GM19099 (cell line): ENCODE measurements around the gene CHN1.

Source experiments
- POLR2A ChIP-seq: IDR thresholded peaks from 3 replicates; pipeline ENCODE4 v1.6.1; 2011; ENCODE audit warnings: low read depth; ENCODE audit not compliant: insufficient read length; ENCODE audit errors: extremely low read depth

Gene CHN1

DNA sequence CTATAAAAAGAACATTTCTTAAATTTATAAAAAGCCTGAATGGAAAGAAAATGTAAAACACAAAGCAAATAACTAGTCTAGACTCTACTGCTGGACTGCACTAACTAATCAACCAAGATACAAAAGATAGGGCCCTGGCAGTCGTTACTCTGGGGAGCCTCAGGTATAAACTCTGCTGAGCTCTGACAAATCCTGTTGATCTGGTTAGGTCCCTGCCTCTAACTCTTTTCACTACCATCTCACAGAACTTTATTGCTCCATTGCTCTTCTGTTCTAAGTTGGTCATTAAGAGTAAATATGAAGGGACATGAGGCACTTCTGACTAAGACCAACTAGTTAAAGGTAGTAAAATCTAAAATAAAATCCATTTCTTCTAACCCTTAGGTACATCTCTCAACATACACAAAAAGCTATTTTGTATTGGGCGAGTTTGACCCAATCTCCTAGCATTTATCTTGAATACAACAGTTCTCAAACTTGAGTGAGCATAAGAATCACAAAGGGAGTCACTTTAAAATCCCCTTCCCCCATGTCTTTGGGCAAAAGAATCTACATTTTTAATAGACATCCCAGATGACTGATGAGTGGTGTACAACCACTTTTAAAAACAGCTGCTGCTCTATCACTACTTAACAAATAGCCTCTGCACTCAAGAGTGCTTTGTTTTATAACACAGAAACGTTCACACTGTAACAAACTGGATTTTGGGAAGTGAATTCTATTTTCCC lies 2.5 kb downstream of the CHN1 start:
- no peak for TF ChIP-seq POLR2A

DNA sequence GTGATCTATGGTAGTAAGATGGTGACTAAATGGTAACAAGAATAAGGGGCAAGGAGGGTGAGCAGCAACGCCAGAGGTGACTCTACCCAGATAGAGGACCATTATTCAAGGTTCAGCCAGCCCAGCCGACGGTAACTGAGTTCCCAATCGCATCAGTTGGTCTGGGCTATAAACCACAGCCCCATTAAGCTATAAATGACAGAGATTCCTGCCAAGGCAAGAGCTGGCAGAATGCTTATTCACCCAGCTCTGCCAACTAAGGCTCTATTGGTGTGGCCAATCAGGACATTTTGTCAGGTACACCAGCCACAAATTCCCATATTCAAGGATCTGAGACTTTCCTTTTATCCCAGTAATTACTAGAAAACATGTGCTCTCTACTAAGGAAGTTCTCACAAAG lies 3.6 kb downstream of the CHN1 start:
- no peak for TF ChIP-seq POLR2A

DNA sequence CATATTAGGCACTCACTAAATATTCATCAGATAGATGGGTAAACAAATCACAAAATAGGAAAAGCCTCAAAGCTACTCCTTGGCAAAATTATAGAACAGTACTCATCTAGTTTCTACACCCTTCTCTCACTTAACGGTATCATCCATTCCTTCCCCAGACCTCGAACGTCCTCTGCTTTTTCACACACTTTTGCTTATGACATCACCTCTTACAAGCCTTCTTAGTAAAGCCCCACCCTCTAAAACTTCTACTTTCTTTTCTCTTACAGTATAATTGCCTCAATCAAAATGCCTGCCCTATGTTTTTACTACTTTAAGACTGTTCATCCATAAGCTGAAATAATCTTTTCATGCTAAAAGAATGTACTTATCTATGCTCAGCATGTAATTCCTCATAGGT lies 8.1 kb downstream of the CHN1 start:
- TF ChIP-seq POLR2A, result no peak

DNA sequence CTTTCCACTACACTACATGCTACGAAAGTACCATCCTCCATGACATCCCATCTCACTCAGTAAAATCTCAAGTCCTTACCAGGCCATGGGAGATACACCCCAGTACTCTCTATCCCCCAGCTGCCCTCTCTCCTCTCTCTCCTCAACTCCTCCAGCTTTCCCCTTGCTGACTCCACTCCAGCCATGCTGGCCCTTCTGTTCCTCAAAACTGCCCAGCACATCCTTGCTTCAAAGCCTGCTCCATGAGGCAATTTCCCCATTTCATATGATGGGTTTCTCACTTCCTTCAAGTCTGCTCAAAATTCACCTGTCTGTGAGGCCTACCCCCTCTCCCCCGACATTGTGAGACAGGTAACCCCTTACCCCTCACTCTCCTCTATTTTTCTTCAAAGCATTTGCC lies 8.6 kb downstream of the CHN1 start:
- TF ChIP-seq POLR2A, result no peak

DNA sequence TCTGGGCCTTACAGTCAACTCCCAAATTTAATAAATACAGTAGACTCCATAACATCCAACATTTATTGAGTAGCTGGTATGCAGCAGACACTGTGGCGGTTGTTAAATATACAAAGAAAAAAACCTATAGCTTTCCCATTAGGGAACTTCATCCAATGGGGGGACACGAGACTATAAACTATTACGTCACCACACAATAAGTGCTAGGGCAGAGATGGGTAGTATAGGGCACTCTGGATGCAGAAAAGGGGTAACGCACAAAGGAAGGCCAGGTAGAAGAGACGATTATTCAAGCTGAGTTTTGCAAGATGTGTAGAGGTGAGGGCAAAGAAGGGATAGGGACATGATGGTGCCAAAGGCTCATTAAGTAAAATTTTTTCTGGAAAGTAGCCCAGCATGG lies 10.8 kb downstream of the CHN1 start:
- no peak for TF ChIP-seq POLR2A

DNA sequence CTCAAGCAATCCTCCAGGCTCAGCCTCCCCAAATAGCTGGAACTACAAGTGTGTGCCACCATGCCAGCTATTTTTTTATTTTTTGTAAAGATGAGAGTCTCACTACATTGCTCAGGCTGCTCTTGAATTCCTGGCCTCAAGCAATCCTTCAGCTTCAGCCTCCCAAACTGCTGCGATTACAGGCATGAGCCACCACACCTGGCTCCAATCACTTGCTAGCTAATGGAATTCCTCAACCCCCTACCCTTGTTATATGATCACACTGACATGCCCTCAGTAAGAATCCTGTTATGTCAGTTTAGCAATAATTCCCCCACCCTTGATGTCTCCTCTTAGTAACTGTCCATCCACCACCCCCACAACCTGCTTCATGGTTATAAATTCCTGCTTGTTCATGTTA lies 12.3 kb downstream of the CHN1 start:
- no peak for TF ChIP-seq POLR2A

DNA sequence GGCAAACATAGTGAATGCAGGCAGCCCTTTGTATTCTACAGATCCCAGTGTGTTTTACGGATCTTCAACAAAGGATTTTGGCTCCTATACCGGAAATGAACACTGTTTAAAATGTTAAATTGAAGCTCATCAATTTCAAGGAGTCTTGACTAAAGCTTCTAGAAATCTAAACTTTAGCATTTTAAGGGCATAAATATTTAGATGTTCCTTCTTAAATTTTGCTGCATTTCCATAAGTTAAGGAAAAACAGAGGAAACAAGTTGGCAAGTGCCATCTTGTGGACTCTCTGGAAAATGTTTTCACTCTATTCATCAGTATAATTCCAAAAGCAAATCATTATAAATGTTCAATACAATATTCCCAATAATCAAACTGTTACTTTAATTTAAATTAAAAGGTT lies 19.6 kb downstream of the CHN1 start:
- TF ChIP-seq POLR2A, result no peak

DNA sequence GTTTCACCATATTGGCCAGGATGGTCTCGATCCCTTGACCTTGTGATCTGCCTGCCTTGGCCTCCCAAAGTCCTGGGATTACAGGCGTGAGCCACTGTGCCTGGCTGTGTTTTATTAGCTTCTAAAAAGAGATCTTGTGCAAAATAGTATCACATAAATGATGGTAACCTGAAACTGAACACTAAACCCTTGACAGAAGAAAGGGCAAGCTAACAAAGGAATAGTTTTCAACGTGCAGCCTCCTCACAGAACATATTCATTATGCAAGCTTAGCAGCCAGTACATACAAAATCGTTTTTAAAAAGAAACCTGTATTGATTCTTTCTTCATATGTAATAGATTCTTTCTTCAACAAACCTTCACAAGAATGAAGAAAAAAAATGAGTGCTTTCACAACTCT lies 20.6 kb downstream of the CHN1 start:
- TF ChIP-seq POLR2A, result no peak

DNA sequence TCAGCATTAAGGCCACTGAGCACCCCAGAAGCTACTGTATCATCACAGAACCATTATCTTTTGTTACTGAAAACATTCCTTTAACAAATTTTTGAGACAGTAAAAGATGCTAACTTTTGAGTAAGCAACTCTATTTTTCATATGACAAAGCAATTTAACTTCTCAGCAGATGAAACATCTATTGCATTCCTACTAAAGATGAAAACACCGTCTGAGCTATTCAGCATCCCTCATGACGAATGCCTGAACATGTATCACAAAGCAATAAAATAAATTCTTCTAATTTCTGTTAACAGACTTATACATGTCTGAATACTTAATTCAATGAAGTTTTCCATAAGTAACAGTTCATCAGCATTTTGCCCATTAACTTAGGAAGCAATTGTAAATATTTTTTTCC lies 23.9 kb downstream of the CHN1 start:
- TF ChIP-seq POLR2A, result no peak

DNA sequence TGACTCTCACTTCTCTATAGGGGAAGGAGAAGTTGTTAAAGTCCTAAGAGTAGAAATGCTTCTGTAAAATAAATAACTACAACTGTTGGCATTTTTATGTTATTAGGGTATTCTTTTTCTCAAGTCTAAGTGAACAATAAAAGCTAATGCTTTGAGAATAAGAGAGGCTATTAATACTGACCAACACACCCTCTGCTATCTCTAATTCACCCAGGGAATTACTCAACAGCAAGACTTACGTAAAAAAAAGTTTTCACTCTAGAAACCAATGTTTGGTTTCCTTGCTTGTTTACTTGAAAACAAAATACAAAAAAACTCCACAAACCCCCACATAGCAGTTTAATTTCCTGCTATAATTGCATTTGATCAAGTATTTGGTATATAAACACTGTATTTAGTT lies 25.2 kb downstream of the CHN1 start:
- no peak for TF ChIP-seq POLR2A

DNA sequence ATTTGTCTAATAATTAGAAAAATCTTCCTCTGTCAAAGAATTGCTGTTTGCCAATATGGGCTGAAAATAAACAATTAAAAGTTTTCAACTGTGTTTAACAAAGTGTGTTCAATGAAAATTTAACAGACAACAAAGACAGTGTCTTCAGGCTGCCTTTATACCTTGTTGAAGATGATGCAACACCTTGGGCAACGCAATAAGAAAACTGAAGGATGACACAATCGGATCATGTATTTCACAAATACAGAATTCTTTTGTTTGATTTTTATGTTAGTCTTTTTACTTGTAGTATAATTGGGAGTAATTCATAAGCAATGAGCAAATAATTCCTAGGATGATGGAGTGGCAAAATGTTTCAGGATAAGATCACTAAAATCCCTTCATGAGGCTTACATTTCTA lies 27.8 kb downstream of the CHN1 start:
- no peak for TF ChIP-seq POLR2A

DNA sequence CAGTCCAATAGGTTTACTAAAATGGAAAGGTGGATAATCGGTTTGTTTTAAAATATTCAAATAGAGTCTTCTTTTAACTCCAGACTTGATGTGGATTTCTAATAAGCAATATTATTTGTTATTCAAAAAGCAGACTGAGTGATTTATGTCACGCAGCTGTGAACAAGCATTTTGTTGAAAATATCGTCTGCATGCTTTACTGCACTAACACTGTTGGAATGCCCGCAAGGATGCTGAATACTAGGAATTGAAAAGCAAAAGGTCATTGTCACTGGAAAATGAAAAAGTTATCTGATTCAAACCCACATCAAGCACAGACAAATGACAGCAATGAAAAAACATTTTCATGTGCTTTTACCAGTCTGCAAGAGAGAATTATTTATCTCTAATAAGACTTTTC lies 31.1 kb downstream of the CHN1 start:
- TF ChIP-seq POLR2A, result no peak

DNA sequence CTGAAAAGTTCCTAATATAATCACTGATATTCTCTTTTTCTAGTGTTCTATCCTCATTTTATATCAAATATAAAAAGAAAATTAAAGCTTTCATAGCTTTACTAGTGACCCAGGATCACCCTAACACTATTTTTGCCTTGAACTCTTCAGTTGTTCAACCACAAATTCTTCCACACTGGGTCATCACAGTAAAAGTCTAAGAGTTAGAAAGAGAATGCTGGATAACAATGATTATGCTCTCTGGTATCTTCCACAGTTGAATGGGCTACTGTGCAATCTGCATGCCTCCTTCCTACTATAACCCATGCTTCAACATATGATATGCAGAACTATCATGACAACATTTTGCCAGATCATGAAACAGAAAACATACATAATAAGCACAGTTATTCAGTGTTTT lies 32.3 kb downstream of the CHN1 start:
- no peak for TF ChIP-seq POLR2A

DNA sequence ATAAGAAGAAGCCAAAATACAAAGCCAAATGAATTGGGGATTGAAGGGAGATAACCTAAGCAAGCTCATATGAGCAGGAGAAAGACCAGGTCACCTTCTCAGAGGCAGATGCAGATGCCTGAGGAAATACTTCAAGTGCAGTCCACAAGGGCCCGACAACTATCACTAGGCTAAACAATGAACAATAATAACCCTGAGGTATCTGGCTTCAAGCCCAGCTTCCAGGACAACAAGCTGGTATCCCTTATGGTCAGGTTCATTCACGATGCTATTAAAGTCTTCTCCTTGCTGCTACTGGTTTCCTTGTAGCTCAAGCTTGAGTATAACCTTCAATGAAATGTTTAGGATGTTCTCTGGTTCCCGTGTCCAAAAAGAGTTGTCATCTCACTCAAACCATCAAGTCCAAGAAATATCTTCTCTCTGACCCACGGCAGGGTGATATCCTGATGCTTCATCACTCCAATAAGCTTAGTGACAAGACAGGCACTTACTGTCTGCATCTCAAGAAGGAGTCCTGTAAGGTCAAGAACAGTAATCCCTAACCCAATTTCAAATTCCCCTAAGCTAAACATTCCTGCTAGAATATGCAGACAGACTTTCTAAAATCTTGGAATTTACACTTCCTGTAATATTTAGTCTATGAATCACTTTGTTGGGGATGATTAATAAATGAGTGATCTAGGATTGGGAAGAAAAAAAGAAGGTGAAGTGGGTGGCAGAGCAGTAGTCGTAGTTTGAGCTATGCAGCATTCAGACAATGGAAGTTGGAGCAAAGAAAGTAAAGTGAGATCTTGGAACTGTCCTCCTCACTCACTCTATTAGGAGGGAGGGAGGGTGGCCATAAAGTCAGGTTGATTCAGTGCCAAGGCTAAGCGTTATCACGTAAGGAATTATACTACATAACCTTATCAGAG lies 33.1 kb downstream of the CHN1 start:
- TF ChIP-seq POLR2A, result no peak

DNA sequence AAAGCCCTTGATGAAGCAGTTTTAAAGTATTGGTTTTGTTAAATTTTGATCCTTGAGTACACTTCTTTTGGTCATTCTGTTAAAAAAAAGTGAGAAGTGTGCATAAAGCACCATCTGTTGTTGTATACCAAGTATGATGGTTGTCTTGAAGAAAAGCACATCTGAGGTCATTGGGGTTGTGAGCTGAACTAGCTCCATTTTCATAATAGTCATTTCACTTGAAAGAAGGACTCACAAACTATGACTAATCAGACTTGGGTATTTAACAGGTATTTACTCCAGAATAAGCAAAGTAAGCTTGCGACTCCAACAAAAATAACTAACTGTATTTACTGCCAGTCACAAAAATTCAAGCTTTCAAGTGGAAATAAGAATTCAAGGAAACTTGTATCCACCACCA lies 35.1 kb downstream of the CHN1 start:
- TF ChIP-seq POLR2A, result no peak

DNA sequence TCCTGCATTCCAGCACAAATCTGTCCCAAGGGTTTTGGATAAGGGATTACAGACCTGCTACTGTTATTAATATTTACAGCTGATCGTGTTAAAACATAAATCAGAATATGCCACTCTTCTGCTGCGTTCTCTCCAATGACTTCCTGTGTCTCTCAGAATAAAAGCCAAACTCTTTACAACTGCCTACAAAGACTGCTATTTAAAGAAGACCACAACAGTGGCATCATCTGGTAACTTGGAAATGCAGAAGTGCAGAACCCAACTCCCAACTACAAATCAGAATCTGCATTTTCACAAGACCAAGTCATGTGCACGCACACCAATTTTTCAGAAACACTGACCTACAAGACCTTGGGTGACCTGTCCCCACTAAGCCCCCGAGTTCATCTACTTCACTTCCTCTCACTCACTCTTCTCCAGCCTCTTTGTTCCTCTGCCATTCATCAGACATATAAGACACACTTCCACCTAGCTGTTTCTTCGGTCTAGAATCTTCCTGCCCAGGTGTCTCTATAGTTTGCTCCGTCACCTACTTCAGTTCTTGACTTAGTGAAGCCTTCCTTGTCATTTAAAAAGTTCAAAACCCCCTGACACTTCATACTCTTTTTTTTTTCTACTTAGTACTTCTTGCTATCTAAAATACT lies 36.0 kb downstream of the CHN1 start:
- no peak for TF ChIP-seq POLR2A
